CD4-positive, alpha-beta T cell (primary cell): ENCODE results near the gene TMPRSS7. TPM values are rescaled to one million over a fixed set of nuclear protein-coding genes. Genes with fewer than 3 reads are reported as not detected.

Experiments used
- ATAC-seq: fragments of 200-7000 bp; cut with Tn5 transposase; one replicate; pipeline ENCODE4 v1.10.0; 2022; ENCODE audit warnings: mild to moderate bottlenecking; ENCODE audit not compliant: poor library complexity
- CTCF ChIA-PET: fragments of 350-600 bp; sonication (Branson Sonifier 250); formaldehyde crosslinking; loops from one replicate; lab custom pipeline; 2021; ENCODE audit warnings: antibody characterized with exemption, inconsistent platforms; lab: Charles Lee
- POLR2A ChIA-PET: fragments of 350-600 bp; sonication (Branson Sonifier 250); formaldehyde crosslinking; loops from one replicate; lab custom pipeline; 2021; ENCODE audit warnings: antibody characterized with exemption, inconsistent platforms; lab: Charles Lee
- DNase-seq, 14 experiments: peaks; one replicate each; pipeline ENCODE4 v3.0.0-alpha.2; 2013 to 2020; ENCODE audit warnings: mixed read lengths in 2 of 14
- H3K27ac ChIP-seq, 2 donors: one replicate each; pipeline versions ENCODE4 v1.5.1 to v1.7.0; 2013; ENCODE audit warnings: low read length in 2 of 2, low read depth in 1 of 2, mild to moderate bottlenecking in 1 of 2
- H3K27me3 ChIP-seq, 2 experiments: 1 replicate in 1 of 2; 2 replicates in 1 of 2; pipeline versions ENCODE4 v1.6.1 to v1.7.0; 2013; ENCODE audit warnings: low read length in 2 of 2, control low read depth in 1 of 2, mild to moderate bottlenecking in 1 of 2, moderate library complexity in 1 of 2; ENCODE audit not compliant: insufficient read depth in 2 of 2, control insufficient read depth in 1 of 2
- H3K36me3 ChIP-seq: one replicate; pipeline ENCODE4 v1.6.1; 2013; ENCODE audit warnings: low read length, control low read depth; ENCODE audit not compliant: insufficient read depth
- H3K4me1 ChIP-seq: one replicate; pipeline ENCODE4 v1.6.1; 2013; ENCODE audit warnings: low read length, control low read depth; ENCODE audit not compliant: insufficient read depth
- H3K4me3 ChIP-seq: one replicate; pipeline ENCODE4 v1.5.1; 2013; ENCODE audit warnings: mild to moderate bottlenecking, low read length, moderate library complexity
- H3K9me3 ChIP-seq, 2 experiments: 1 replicate in 1 of 2; 2 replicates in 1 of 2; pipeline versions ENCODE4 v1.6.1 to v1.7.0; 2013; ENCODE audit warnings: low read length in 2 of 2, mild to moderate bottlenecking in 2 of 2, control low read depth in 1 of 2, moderate library complexity in 1 of 2; ENCODE audit not compliant: control insufficient read depth in 1 of 2, insufficient read depth in 1 of 2
- H3K27ac Mint-ChIP-seq: one replicate; pipeline ENCODE4 v1.8.0; 2020; ENCODE audit warnings: mixed read lengths
- H3K27me3 Mint-ChIP-seq: one replicate; pipeline ENCODE4 v1.8.0; 2021; ENCODE audit warnings: mixed read lengths
- H3K36me3 Mint-ChIP-seq: one replicate; pipeline ENCODE4 v1.8.0; 2021; ENCODE audit warnings: low read depth, mixed read lengths
- H3K4me1 Mint-ChIP-seq: one replicate; pipeline ENCODE4 v1.8.0; 2021; ENCODE audit warnings: low read depth, mixed read lengths
- H3K4me3 Mint-ChIP-seq: one replicate; pipeline ENCODE4 v1.8.0; 2020; ENCODE audit warnings: mild to moderate bottlenecking, mixed read lengths
- H3K9me3 Mint-ChIP-seq: one replicate; pipeline ENCODE4 v1.8.0; 2020; ENCODE audit warnings: mixed read lengths
- intact Hi-C, 2 experiments: fragments of 100-400 bp; cut with DNase I in 1 of 2; cut with micrococcal nuclease in 1 of 2; formaldehyde crosslinking; loops; one replicate each; pipeline versions ENCODE4 v1.15.1 to v1.9.0; 2023 to 2025; cut with DNase I, micrococcal nuclease
- total RNA-seq, 174 experiments: library from RNA in 2 of 174; stranded (reverse) in 2 of 174; gene quantifications; one replicate each; pipeline ENCODE4 v1.2.3 and lab custom pipeline; 2021 to 2026
- TF ChIP-seq, protein P1 (sequence below): fragments of 200-600 bp; IDR thresholded peaks from one replicate; pipeline ENCODE4 v1.8.0; 2022; ENCODE audit warnings: antibody characterized with exemption, mild to moderate bottlenecking

Gene TMPRSS7
- total RNA-seq, 2 experiments from 2014 or later = 0.14 TPM; not detected in 1

DNA sequence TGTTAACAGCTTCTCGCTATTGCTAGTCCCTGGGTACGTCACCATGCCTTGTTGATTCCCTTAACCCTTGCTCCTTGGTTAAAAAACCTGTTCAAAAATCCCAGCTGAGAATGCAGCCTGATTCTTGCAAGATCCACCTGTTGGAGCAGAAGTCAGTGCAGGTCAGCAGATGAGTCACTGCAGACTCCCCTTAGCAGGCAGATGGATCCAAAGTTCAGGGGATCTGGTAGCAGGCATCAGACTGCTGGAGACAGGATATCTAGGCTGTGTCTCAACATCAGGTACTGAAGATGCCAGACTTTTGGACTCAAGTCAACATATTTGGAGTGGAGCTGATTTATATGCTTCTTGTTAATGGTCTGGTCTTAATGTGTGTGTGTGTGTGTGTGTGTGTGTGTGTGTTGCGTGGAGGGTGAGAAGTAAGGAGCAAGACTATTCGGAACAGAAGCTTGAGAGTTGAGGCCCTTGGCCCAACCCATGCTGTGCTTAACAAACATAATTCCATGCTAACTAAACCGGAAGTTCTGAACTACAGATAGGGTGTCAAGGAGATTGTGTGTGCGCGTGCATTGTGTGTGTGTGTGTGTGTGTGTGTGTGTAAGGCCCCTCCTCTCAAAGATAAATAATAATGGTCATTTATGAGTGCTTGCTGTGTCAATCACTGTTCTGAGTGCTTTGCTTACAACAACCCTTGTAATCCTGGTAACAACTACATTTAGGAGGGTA is 50.6 kb downstream of the TMPRSS7 start:
- no peaks in the 10 kb centered on the region for H3K9me3 Mint-ChIP-seq
- ChIA-PET POLR2A (interaction anchor here (1.1 to 1.6 kb wide), 3 partner anchors 10 to 42 kb away, joined by 3 to 7 read pairs (median 3); no protein-coding TSS in a partner anchor), CTCF (no interaction called here)
- intact Hi-C loops = loop anchor here in 1 of 2 experiments (5.0 kb wide), 1 partner anchor 38 kb away; no protein-coding TSS in a partner anchor
- Histone ChIP-seq H3K4me1 (peaks cover 25% of the 10 kb centered on the region), H3K36me3 (no peaks in the 10 kb centered on the region), H3K9me3 (no peaks in the 10 kb centered on the region), H3K27me3 (no peaks in the 10 kb centered on the region), H3K27ac (no peak overlapping the region), H3K4me3 (no peak overlapping the region)
- DNase-seq = peak in 1 of 14 experiments; percentile 15
- peak overlapping the region; percentile 85 for H3K4me3 Mint-ChIP-seq
- ATAC-seq = no peak
- TF ChIP-seq, protein P1, sequence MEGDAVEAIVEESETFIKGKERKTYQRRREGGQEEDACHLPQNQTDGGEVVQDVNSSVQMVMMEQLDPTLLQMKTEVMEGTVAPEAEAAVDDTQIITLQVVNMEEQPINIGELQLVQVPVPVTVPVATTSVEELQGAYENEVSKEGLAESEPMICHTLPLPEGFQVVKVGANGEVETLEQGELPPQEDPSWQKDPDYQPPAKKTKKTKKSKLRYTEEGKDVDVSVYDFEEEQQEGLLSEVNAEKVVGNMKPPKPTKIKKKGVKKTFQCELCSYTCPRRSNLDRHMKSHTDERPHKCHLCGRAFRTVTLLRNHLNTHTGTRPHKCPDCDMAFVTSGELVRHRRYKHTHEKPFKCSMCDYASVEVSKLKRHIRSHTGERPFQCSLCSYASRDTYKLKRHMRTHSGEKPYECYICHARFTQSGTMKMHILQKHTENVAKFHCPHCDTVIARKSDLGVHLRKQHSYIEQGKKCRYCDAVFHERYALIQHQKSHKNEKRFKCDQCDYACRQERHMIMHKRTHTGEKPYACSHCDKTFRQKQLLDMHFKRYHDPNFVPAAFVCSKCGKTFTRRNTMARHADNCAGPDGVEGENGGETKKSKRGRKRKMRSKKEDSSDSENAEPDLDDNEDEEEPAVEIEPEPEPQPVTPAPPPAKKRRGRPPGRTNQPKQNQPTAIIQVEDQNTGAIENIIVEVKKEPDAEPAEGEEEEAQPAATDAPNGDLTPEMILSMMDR = no peak
- H3K27me3 Mint-ChIP-seq = no peaks in the 10 kb centered on the region
- peak overlapping the region; percentile 81 for H3K27ac Mint-ChIP-seq
- H3K36me3 Mint-ChIP-seq = no peaks in the 10 kb centered on the region
- peaks cover 54% of the 10 kb centered on the region for H3K4me1 Mint-ChIP-seq

DNA sequence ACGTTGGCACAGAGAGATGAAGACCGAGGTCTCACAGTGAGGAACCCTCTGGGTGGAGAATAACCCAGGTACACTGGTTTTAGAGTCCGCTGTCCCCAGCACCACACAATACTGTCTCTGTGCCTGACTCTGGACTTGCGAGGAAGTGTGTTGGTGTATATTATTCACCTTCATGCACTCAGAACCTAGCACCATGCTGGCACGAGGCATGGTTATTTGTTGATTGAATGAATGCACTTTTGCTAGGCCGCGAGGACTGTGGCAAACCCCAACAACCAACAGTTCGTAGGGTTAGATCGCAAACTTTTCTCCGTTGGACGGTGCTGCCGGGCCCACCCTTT is 51.2 kb downstream of the TMPRSS7 start:
- peak; percentile 10 for ATAC-seq

GRCh38 chr3:112086076-112086854 is 51.7 kb downstream of the TMPRSS7 start, which contains the start of gene C3orf52:
Gene C3orf52, plus strand, starts transcription at chr3:112086389. Its CDS starts 19 bp downstream, at chr3:112086408.
- TF ChIP-seq, protein P1 = no peak
- intact Hi-C loops = loop anchor here (2.0 to 5.0 kb wide), 2 partner anchors 13 to 39 kb away; no protein-coding TSS in a partner anchor
- no peak within 1 kb of the TSS for H3K27ac ChIP-seq
- CTCF ChIA-PET = no interaction called here
- no peaks in the 10 kb centered on the region for H3K36me3 ChIP-seq
- Mint-ChIP-seq H3K27ac (peak within 1 kb of the TSS; percentile 81), H3K27me3 (no peaks in the 10 kb centered on the region), H3K9me3 (no peaks in the 10 kb centered on the region), H3K36me3 (no peaks in the 10 kb centered on the region), H3K4me1 (peaks cover 65% of the 10 kb centered on the region), H3K4me3 (peak within 1 kb of the TSS; percentile 85)
- no peaks in the 10 kb centered on the region for H3K9me3 ChIP-seq
- H3K27me3 ChIP-seq = no peaks in the 10 kb centered on the region
- peak; percentile 77 for ATAC-seq
- POLR2A ChIA-PET = interaction anchor here (0.5 to 1.0 kb wide), 2 partner anchors 14 to 880 kb away, joined by 3 to 5 read pairs; no protein-coding TSS in a partner anchor
- peaks cover 33% of the 10 kb centered on the region for H3K4me1 ChIP-seq
- peak; percentile 14 to 77 (median 42) for DNase-seq
- H3K4me3 ChIP-seq = peak within 1 kb of the TSS; percentile 71

More for the DNA sequence above, 51.2 kb downstream of the TMPRSS7 start:
- H3K4me1 ChIP-seq = peaks cover 31% of the 10 kb centered on the region
- ChIA-PET POLR2A (interaction anchor here (0.5 to 1.6 kb wide), 4 partner anchors 11 to 880 kb away, joined by 3 to 7 read pairs (median 4); no protein-coding TSS in a partner anchor), CTCF (no interaction called here)
- intact Hi-C loops = loop anchor here (2.0 to 5.0 kb wide), 2 partner anchors 13 to 38 kb away; no protein-coding TSS in a partner anchor
- H3K4me1 Mint-ChIP-seq = peaks cover 60% of the 10 kb centered on the region
- no peaks in the 10 kb centered on the region for H3K9me3 Mint-ChIP-seq
- no peaks in the 10 kb centered on the region for H3K27me3 ChIP-seq
- no peaks in the 10 kb centered on the region for H3K9me3 ChIP-seq
- H3K27ac ChIP-seq = no peak overlapping the region
- H3K4me3 Mint-ChIP-seq = peak overlapping the region; percentile 85
- H3K27ac Mint-ChIP-seq = peak overlapping the region; percentile 81
- H3K27me3 Mint-ChIP-seq = no peaks in the 10 kb centered on the region
- no peaks in the 10 kb centered on the region for H3K36me3 ChIP-seq
- peak in 1 of 14 experiments; percentile 9 for DNase-seq
- H3K4me3 ChIP-seq = peak overlapping the region; percentile 71
- TF ChIP-seq, protein P1 = no peak
- no peaks in the 10 kb centered on the region for H3K36me3 Mint-ChIP-seq
